DMS53 (cell line): Measurements from ENCODE around the gene DFFB.
A peak's percentile ranks its signal among the peaks of the same experiment; 100 is the strongest.
"Not testable (repeated sequence)": the region's sequence is repeated elsewhere in the genome, so short reads cannot be mapped to it uniquely, and the experiment has no call there.

Experiments
- DNase-seq: peaks from one replicate; lab custom pipeline; 2025; lab: John Stamatoyannopoulos, UW

The DFFB gene, protein sequence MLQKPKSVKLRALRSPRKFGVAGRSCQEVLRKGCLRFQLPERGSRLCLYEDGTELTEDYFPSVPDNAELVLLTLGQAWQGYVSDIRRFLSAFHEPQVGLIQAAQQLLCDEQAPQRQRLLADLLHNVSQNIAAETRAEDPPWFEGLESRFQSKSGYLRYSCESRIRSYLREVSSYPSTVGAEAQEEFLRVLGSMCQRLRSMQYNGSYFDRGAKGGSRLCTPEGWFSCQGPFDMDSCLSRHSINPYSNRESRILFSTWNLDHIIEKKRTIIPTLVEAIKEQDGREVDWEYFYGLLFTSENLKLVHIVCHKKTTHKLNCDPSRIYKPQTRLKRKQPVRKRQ

GRCh38 chr1:3856923-3857790 lies at the start of gene DFFB, which contains the start of gene CEP104:
DFFB (plus strand) TSS chr1:3857476; CDS start chr1:3857604, 128 bp downstream.
CEP104 (minus strand) TSS chr1:3857211; CDS start chr1:3852407, 4,804 bp downstream.
- peak; percentile 99 for DNase-seq

DNA sequence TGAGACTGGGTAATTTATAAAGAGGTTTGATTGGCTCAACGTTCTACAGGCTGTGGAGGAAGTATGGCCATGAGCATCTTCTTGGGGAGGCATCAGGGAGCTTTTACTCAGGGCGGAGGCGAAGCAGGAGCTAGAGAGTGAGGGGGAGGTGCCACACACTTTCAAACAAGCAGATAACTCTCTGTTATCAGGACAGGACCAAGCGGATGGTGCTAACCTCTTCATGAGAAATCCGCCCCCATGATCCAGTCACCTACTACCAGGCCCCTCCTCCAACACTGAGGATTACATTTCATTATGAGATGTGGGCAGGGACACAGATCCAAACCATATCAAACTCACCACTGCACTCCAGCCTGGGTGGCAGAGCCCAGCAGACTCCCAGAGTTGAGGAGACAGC lies 49.5 kb upstream of the DFFB start:
- DNase-seq: no peak

- DNase-seq: no peak
These were observed 47.6 kb upstream of the DFFB start for GRCh38 chr1:3809680-3810079.

- not testable (repeated sequence) for DNase-seq
These were observed 47.0 kb upstream of the DFFB start for GRCh38 chr1:3810149-3810761.

DNA sequence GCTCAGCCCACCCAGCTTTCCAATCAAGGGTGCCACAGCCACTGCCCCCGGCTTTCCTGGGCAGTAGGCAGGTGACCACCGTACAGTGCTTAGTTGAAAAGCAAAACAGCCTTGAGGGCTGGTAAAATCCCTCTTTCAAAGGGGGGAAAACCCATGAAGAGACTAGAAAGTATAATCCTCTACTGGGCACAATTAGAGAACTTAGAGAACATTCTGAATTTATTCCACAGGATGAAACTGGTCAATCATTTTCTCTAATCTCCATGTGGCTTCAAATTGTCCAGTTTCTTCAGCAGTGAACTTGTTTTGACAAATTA lies 45.7 kb upstream of the DFFB start:
- no peak for DNase-seq

GRCh38 chr1:3814065-3814464 lies 43.2 kb upstream of the DFFB start:
- no peak for DNase-seq

DNA sequence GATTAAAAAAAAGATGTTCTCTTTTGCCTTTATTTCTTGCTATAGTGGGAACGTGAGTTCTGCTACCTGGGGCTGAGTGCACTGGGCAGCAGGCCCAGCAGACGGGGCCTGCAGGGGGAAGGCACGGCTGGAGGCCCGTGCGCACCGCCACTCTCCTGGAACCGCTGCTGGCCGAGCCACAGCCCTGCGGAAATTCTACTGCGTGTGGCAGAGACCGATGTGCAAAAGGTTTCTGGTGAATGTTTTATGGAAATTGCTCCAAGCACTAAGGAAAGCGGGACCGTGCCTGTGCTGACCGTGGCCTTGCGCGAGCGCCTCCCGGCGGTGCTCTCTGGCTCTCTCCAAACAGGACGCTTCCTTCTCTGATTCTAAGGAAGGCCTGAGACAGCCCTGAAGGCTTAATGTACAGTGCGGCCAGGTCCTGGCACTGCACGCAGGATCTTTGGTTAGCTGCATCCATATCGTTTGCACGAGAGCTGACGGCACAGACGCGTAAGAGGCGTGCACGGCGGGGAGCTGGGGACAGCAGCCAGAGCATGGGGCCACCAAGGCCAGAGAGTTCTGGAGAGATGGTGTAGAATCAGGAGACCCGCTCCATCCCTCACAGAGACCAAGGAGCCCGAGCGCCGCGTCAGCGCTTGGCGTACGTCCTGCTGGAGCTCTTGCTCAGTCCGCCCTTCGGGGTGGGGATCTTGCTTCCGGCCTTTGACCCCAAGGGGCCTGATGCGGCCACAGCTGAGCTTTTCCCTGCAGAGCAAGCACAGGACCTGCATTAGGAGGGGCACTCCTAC lies 42.3 kb upstream of the DFFB start:
- no peak for DNase-seq

DNA sequence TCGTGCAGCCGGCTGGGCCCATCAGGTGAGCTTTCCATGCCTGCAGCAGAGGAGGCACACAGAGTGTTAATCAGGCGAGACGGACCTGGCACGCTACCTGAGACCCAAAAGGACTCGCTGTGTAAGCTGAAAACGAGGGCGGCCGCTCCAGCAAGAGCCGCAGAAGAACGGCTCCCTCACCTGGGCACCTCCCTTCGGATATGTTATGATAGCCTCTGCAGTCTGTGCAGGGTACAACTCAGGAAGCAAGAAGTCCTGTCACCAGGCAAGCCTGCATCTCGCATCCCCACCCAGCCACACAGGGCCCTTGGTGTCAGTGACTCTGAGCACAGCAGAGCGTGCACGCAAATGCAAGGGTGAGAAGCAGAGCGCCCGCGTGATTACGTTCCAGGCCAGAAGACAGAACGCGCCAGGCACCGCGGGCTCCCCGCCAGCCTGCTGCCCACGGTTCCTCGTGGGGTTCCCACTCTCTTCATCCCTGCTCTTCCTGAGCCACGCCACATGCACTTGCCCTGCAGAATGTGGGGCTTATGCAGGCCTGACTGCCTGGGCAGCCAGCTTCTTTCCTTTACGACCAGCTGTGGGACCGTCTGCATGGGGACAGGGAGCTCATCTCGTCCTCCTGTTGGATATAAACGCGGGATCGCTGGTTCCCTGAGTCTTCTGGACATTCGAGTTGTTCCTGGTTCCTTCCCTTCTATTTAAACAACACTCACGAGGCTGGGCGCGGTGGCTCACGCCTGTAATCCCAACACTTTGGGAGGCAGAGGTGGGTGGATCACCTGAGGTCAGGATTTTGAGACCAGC lies 40.7 kb upstream of the DFFB start:
- no peak for DNase-seq

GRCh38 chr1:3817138-3817740 lies 40.0 kb upstream of the DFFB start:
- no peak for DNase-seq

GRCh38 chr1:3817821-3818597 lies 39.3 kb upstream of the DFFB start:
- no peak for DNase-seq

DNA sequence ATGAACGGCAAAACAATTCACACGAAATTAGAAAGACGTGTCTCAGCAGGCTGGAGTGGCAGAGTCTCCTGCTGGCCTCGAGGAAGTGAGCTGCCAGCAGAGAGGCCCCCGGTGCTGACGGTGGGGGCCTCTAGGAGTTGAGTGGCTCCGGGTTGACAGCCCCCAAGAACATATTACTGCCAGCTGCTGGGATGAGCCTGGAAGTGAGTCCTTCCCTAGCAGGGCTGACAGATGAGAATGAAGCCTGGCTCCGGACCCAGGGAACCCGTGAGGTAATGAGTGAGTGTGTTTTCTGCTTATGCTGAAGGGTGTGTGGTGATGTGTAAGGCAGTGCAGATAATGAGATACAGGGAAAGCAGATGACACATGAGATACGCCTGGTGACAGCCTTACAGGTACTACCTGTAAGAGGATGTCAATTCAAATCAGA lies 37.5 kb upstream of the DFFB start:
- no peak for DNase-seq

- DNase-seq: no peak
These were observed 37.0 kb upstream of the DFFB start for GRCh38 chr1:3820316-3820715.

GRCh38 chr1:3821004-3821403 lies 36.3 kb upstream of the DFFB start:
- DNase-seq: no peak

GRCh38 chr1:3821447-3821846 lies 35.8 kb upstream of the DFFB start:
- no peak for DNase-seq

- DNase-seq: no peak
These were observed 35.4 kb upstream of the DFFB start for GRCh38 chr1:3821908-3822307.

GRCh38 chr1:3822421-3822820 lies 34.9 kb upstream of the DFFB start:
- DNase-seq: no peak

- DNase-seq: no peak
These were observed 32.6 kb upstream of the DFFB start for GRCh38 chr1:3824650-3825049.

- no peak for DNase-seq
These were observed 31.9 kb upstream of the DFFB start for GRCh38 chr1:3825356-3825755.

DNA sequence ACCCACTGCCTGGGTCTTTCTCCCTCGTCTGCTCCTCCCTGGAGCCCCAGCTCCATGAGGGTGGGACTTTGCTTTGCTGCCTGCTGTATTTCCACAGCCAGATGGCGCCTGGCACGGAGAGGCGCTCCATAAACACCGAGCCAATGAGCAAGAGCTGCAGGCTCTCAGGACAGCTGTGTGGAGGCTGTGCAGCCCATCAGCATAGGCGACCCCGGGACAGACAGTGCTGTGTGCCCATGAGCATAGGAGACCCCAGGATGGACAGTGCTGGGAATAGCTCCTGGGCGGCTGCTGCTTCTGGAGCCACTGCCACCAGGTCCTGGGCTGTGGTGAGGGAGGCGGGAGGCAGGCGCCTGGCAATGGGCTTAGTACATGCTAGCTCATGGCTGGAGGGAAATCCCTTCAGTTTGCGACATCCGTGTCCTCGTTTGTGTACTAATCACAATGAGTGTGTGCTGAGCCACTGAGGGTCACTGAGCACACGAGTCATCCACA lies 29.4 kb upstream of the DFFB start:
- DNase-seq: no peak

GRCh38 chr1:3828391-3828790 lies 28.9 kb upstream of the DFFB start:
- DNase-seq: no peak
